Hepatic stellate cell (primary cell): ENCODE measurements around the gene DLX6.
A peak's percentile ranks its signal among the peaks of the same experiment; 100 is the strongest.

Experiments
- DNase-seq: peaks from one replicate; pipeline ENCODE4 v3.0.0; 2011; ENCODE audit warnings: low spot score

Gene DLX6

DNA sequence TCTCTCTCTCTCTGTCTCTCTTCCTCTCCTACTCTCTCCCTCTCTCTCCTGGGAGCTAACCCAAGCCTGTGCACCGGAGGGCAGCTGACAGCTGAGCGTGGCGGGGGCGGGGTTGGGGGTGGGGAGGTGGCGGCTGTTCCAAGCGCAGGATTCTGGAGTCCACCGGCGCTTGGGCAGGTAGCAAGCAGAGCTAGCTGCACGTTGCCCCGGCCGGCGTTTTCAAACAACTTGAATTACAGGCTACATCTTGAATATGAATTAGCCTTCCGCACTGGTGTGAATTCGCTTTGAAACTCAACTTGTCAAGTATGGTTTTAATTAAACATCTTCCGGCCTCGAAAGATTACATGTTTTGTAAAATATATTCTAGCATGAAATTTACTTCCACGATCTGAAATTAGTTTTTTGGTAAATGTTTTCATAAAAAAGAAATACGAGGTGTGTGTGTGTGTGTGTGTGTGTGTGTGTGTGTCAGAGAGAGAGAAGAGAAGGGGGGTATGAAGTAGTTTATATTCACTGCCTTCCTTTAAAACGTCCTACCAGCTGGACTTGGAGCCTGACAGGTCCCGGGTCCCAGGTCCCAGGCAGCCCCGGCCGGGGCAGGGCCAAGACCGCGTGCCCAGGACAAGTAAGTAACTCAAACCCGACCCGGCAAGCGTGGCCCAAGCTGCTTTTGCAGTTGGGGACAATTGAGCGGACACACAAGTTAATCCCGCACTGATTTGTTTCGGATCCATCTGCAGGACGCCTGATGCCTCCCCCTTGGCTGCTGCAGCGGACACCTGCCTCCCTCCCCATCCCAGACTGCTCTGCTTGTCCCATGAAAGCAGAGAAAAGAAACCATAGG is 9.0 kb upstream of the DLX6 start:
- DNase-seq: no peak

- no peak for DNase-seq
Measured at GRCh38 chr7:96996958-96997511, 8.3 kb upstream of the DLX6 start.

DNA sequence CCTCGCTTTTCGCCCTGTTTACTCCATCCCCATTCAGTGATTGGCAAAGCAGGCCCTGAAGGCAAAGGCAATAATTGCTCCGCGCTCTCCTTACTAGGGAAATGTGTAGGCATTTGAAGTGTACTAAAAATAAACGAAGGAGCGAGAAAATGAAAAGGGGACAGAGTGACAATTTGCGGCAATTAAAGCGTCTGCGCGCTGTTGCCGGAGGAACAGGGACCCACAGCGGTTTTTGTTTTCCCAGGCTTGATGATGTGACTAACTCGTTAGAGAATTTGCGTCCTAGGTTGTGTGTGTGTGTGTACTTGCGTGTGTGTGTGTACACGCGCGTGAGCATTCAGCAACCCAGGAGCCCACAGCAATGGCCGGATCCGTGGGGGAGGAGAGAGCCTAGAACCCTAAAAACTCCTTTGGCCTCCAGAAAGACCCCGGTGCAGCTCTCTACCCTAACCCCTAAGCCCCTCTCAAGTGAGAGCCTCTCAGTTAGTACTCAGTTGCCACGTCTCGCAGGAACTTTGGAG is 7.8 kb upstream of the DLX6 start:
- no peak for DNase-seq

GRCh38 chr7:96998333-96998732 is 7.0 kb upstream of the DLX6 start:
- DNase-seq: no peak

DNA sequence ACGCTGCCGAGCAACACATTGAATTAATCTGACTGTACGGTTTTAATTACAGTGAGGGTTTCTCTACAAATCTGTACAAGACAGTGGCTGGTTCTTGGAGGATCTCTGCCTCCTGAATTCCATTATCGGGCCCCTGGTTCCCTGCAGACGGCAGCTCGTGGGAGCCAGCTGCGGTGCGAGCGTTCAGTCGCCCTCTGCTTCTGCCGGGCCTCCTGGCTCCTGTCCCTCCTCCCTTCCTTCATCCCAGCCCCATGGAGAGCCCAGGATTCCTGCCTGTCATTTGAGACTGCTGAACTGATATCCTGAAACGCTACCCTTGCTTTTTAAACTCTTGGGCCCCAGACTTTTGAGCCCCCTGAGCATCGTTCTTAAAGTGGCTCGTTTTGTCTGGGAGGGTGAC is 6.6 kb upstream of the DLX6 start:
- no peak for DNase-seq

DNA sequence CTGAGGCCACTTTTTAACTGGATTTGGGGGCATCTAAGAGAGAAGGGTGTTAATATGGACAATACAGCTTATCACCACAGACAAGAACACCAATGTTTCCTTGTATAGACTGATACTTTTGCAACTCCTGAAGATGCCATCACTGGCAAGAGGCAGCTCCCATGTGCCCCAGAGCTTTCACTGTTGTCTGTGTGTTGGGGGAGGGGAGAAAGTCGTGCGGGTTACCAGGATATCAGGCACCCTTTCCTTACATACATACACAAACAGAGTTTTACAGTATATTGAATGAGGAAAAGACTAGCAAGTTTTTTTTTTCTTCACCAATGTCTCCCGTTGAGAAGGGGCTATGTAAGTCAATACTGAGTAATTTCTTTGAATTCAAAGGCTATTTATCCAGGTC is 4.1 kb upstream of the DLX6 start:
- no peak for DNase-seq

DNA sequence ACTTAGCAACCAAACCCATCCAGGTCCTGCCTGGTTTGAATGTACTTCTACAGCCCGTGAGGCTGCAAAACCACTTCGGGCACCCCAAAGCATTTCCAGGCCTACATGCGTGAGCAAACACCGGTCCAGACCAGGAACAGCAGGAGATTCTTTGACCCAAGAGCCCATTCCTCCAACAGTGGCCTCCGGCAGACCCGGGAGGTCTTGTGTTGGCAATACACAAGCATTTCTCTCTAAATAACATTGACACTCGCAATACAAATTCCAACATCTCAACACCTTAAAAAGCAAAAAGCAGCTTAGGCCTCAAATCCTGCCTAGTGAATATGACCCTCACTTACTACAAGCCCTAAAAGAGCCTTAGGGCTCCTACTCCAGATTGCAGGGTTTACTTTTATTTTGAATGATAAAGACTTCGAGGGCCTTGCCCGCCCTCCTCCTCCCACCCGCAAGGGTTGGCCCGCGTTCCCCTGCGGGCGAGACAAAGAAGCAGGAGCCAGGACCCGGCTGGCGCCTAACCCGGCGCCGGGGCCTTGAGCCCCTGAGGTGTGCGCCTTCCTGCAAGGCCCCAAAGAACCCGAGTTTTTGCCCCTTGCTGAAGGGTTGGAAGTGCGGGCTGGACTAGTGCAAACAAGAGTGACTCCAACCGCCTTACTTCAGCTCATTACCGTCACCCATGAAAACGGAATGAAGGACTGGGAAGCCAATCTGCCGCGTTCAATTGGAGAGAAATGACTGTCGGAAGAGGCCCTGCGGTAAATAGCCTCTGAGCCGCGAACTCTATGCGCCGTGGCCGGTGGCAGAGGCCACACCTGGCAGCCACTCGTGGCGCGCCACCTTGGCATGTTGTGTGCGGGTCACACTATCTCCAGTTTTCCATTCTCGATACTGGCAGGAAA is 3.4 kb upstream of the DLX6 start:
- DNase-seq: no peak

DNA sequence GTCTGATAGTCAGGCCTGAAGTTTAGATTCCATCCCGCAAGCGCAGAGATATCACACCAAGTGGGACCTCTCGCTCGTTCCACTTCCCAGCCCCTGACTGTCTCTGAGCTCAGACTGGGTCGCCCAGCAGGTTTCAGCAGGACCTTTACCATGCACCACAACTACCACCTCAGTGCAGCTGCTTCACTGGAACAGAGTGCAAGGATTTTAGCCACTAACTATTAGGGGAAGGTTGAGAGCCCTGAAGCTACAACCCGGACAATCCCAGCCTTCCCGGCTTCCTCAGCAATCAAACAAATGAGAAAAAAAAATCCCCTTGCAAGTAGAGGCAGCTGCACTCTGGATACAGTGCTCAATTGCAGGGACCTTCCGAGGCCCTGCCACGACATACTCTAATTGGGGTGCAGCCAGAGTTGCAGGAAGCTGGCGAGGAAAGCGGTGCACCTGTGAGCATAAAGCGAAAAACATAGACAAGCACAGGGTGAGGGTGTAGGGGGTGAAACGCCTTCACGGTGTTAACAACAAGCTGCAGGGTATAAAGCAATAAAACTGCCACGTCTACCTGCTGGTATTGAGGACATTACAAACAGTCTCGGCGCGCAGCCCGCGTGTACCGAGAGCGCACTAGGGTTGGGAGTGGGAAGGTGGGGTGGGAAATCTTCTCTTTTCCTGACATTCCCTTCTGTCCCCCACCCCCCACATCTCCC is 2.6 kb upstream of the DLX6 start:
- no peak for DNase-seq

DNA sequence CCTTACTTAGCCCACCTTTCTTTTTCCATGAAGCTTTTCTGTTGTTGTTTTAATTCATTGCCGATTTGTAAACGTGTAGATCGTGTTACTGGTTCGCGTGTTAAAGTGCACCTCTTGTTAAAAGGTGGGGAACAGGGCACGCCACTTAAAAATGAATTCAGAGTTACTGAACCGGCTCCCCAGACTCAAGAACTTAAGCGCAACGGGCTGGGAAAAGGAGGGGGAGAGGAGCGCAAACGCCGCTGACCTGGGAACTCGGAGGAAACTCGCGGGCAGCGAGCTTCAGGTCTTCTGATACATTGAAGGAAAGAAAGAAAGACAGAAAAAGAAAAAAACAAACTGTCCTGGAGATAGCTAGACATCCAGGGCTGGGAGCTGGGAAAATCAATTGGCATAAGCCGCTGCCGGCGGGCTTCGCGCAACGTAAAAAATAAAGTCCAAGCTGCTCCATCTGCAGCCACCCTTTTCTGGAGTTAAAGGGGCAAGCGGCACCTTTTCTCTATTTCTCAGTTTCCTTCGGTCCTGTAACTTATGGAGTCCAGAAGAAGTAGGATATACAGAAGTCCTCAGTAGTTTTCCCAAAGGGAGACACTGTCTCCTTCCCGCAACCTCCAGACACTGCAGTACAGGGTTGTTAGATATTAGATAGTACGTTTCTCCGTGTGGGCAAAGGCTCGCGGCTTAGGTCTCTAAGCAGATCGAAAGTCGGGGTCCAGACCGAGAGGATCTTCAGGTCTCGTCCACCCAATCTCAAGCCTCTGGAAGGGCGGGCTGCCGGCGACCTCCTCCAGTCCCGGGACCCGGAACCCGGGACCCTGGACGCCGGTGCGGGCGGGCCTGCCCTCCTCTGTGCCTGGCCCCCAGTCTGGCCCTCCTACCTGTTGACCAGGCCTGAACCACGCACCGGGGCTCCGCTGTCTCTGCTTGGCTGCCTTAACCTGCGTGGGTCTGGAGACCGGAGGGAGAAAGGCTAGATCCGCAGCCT is 1.8 kb upstream of the DLX6 start:
- DNase-seq: no peak

GRCh38 chr7:97004247-97005182 is 838 bp upstream of the DLX6 start:
- no peak for DNase-seq

- peak; percentile 42 for DNase-seq
Measured at GRCh38 chr7:97006055-97006815, 882 bp downstream of the DLX6 start.

DNA sequence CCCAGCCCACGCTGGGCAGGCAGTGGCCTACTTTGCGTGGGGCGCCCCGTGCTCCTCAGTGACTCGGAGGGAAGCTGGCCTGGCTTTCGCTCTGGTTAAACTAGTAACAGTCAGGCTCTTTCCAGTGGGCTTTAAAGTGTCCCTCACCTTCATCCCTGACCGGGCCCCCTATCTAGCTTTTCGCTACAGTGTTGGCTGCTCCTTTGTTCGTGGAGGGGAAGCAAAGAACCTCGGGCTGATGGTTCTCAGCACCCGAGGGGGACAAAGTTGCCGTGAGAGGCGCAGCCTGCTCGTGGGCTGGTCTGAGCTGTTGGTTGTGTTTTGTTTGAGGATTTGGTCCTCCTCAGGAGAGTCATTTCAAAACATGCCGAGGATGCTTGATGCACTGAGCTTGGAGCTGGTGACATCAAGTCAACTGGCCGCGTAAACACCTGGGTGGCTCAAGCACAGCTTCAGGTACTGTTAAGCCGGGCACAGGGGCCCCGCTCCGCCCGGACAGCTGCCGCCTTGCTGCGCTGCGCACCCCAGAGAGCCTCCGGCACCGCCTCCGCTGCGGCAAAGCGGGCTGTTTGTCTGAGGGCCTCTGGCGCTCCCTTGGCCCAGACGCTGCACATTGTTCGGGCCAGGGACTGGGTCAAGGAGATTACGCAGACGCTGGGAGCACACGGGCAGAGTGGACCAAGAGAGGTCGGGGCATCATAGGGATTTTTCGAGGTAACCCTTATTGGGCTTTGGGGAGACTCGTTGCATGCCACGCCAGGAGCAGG is 1.6 kb downstream of the DLX6 start:
- no peak for DNase-seq

DNA sequence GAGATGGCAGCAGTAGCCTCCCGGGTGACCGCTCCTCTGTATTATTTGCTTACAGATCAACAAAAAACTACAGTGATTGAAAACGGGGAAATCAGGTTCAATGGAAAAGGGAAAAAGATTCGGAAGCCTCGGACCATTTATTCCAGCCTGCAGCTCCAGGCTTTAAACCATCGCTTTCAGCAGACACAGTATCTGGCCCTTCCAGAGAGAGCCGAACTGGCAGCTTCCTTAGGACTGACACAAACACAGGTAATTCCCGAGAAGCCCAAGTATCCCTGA is 2.2 kb downstream of the DLX6 start:
- no peak for DNase-seq

DNA sequence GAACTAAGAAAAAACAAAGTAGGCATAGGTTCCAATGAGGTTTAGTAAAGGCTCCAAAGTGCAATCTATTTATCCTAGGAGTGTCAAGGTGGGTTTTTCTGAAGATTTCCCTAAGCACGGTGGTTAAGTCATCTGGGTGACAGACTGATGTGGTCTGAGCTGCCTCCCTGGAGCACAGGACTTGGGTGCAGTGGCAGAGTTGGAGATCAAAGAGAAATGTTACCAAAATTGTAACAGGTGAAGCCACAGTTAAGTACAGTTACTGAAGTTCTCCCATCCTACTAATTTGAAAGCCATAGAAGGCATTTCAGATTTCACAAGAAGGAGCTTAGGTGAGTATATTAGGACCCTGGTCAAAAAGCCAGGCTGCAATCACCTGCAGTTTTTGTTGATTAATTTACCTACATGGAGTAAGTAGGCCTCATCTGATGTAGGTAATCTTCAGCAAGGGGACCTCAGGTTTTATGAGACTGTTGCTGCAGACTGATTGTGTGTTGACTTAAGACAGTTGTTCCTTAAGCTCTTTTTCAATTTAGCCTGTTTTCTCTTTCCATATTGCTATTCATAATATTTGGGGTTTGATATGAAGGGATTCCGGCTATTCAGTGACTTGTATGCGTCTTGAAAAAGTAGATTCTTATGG is 3.0 kb downstream of the DLX6 start:
- no peak for DNase-seq

DNA sequence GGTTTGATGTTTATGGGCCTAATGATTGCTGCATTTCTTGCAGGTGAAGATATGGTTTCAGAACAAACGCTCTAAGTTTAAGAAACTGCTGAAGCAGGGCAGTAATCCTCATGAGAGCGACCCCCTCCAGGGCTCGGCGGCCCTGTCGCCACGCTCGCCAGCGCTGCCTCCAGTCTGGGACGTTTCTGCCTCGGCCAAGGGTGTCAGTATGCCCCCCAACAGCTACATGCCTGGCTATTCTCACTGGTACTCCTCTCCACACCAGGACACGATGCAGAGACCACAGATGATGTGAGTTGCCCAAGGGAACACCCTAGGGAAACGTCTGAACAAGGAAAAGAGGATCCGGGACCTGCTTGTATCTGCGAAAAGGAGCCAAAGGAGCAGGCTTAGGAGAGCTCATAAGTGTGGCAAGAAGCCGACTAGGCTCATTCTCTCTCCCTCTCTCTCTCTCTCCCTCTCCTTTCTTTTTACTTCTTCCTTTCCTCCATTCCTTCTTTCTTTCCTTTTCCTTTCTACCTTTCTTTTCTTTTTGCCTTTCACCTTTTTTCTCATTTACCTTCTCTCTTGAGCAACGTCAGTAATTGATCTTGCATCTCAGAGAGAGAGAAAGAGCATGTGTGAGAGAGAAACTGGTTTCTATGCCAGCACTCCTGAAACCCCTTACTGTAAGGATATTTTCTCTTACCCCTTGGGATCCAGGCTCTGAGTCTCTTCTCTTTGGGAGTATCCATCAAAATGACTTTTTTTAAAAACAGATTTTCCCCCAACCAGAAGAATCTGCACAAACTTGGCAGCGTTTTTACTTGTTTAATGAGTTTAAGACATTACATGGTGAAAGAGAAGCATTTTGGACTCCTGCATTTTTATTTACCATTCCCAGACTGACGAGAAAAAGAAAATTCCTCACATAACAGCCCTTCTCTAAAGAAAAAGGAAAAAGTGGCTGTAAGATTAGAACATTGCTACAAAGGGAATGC is 4.7 kb downstream of the DLX6 start:
- no peak for DNase-seq

- no peak for DNase-seq
Measured at GRCh38 chr7:97011104-97011503, 5.8 kb downstream of the DLX6 start.
